HG02763 (cell line): ENCODE results near the gene DPYD.

Experiments used
- ATAC-seq: cut with Tn5 transposase; IDR thresholded peaks from one replicate; pipeline ENCODE4 v1.9.1; 2021; ENCODE audit warnings: mild to moderate bottlenecking, moderate library complexity; ENCODE audit not compliant: unreplicated experiment

The DPYD gene

GRCh38 chr1:97163591-97164275, 757.1 kb downstream of the DPYD start:
- peak; percentile 45 for ATAC-seq

- no peak for ATAC-seq
Observed at GRCh38 chr1:97160818-97161217, 760.0 kb downstream of the DPYD start.

GRCh38 chr1:97159342-97159741, 761.5 kb downstream of the DPYD start:
- ATAC-seq = peak; percentile 66

GRCh38 chr1:97158691-97159096, 762.1 kb downstream of the DPYD start:
- ATAC-seq = no peak

GRCh38 chr1:97157991-97158390, 762.8 kb downstream of the DPYD start:
- no peak for ATAC-seq

GRCh38 chr1:97151651-97152050, 769.2 kb downstream of the DPYD start:
- no peak for ATAC-seq

- ATAC-seq = no peak
Observed at GRCh38 chr1:97145321-97145956, 775.4 kb downstream of the DPYD start.

GRCh38 chr1:97144527-97144926, 776.3 kb downstream of the DPYD start:
- ATAC-seq = no peak

- ATAC-seq = no peak
Observed at GRCh38 chr1:97143236-97143882, 777.5 kb downstream of the DPYD start.

GRCh38 chr1:97140611-97141010, 780.2 kb downstream of the DPYD start:
- ATAC-seq = no peak

- ATAC-seq = no peak
Observed at GRCh38 chr1:97139512-97139911, 781.3 kb downstream of the DPYD start.

GRCh38 chr1:97138515-97139032, 782.3 kb downstream of the DPYD start:
- peak; percentile 30 for ATAC-seq

GRCh38 chr1:97137862-97138514, 782.8 kb downstream of the DPYD start:
- ATAC-seq = peak; percentile 96

GRCh38 chr1:97136996-97137395, 783.8 kb downstream of the DPYD start:
- no peak for ATAC-seq

GRCh38 chr1:97135972-97136371, 784.9 kb downstream of the DPYD start:
- ATAC-seq = no peak

GRCh38 chr1:97128426-97128825, 792.4 kb downstream of the DPYD start:
- ATAC-seq = no peak

- ATAC-seq = no peak
Observed at GRCh38 chr1:97123717-97124431, 797.0 kb downstream of the DPYD start.

GRCh38 chr1:97120806-97121205, 800.0 kb downstream of the DPYD start:
- ATAC-seq = no peak

- no peak for ATAC-seq
Observed at GRCh38 chr1:97119260-97120158, 801.3 kb downstream of the DPYD start.

- ATAC-seq = no peak
Observed at GRCh38 chr1:97114842-97115241, 806.0 kb downstream of the DPYD start.
